AG09319 (cell line): Measurements from ENCODE around the gene PTPRM.

Experiments used
- DNase-seq: peaks from one replicate; pipeline ENCODE4 v3.0.0-alpha.2; 2010; ENCODE audit warnings: low read depth; ENCODE audit errors: extremely low read depth
- CTCF ChIP-seq: IDR thresholded peaks from 2 replicates; pipeline ENCODE4 v1.5.1; 2011; ENCODE audit warnings: low read depth, mild to moderate bottlenecking, inconsistent platforms, low read length, moderate library complexity

PTPRM gene

DNA sequence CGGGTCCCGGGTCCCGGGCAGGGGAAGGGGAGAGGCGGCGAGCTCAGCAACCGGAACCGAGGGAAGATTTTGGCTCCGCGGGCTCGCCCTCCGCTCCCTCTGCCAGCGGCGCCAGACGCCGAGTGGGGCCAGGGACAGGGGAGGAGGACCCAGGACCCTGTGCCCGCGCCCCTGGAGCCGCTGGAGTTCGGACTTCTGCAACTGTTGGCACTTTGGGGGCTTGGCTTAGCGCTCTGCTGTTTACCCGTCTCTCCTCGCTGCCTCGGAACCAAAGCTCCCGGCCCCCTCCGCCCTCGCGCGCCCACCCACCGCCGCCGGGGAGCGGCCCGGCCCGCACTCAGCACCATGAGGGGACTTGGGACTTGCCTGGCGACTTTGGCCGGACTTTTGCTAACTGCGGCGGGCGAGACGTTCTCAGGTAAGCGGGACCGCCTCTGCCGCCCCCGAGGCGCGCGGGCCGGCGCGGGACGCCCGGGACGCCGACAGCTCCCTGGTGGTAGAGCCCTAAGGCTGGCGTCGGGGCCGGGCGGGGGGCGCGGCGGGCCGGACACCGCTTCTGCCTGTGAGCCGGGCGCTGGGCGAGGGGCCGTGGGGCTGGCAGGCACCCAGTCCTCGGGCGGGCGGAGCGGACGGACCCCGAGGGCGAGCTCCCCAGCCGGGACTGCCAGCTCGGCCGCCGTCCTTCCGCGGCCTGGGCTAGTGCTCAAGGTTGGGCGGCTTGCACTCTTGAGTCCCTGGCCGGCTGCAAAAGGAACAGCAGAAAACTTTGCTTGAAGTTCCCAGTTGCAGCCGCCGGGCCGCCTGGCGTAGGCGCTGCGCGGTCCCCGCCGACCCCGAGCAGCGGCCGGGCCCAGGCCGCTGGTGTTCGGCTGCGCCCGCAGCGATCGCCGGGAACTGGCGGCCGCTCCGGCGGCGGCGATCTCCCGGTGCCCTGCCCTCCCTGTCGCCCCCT is 634 bp downstream of the PTPRM start:
- TF ChIP-seq CTCF: no peak; the same call in 1 of the 2 replicates
- DNase-seq: no peak

DNA sequence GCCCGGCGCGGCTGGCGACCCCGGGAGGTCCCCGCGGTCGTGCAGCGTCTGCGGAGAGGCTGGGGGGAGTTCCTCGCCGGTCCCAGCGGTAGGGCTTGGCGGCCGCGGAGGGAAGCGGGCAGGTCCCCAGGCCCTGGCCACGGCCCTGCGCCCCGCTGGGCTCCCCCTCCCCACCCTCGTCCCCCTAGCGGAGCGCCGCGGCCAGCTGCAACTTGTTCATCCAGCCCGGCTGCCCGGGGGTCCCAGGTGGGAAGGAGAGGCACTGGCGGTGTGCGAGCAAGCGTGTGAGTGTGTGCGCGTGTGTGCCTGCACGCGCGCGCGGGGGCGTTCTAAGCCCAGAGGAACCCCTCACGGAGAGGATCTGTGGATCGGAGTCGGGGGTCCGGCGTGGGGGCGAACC is 1.3 kb downstream of the PTPRM start:
- peak; percentile 19 for TF ChIP-seq CTCF
- no peak for DNase-seq

DNA sequence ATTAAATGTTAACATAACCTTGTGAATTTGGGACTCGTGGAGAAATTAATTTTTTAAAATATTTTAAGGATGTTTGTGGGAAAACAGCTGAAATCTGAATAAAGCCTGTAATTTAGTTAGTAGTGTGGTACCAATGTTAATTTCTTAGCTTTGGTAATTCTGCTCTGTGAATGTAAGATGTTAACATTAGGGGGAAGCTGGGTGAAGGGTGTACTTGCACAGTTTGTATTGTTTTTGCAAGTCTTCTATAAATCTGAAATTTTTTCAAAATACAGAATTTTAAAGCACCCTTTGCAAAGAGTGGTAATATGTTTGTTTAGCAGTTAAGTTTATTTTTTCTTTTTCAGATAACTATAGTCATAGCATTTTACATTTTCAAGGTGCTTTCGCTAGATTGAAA is 4.5 kb downstream of the PTPRM start:
- no peak for TF ChIP-seq CTCF
- DNase-seq: no peak

GRCh38 chr18:7572822-7573221 is 5.7 kb downstream of the PTPRM start:
- DNase-seq: no peak
- no peak for TF ChIP-seq CTCF

DNA sequence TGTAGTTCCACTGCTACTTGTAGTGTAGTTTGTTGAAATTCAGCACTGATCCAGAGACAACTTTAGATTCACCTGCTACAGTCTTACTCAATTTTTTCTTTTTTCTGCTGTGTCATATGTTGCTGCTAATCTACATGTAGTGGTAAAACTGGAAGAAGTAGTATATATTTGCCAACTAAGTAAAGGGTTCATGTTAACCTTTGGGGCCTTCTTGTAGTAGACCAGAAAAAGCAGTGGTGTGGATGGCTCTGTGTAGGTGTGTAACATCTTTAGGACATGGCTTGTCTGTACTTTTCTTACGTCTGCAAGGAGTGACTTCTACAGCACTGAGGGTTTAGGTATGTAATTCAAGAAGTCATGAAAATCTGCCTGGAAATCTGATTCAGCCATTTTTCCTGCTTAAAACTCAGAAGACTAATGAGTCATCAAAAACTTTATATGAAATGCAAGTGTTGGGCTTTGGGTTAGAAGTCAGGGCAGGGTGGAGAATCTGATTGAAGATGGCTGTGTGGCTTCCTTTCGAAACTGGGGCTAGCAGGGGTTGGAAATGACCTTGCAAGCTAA is 8.4 kb downstream of the PTPRM start:
- DNase-seq: no peak
- no peak for TF ChIP-seq CTCF

DNA sequence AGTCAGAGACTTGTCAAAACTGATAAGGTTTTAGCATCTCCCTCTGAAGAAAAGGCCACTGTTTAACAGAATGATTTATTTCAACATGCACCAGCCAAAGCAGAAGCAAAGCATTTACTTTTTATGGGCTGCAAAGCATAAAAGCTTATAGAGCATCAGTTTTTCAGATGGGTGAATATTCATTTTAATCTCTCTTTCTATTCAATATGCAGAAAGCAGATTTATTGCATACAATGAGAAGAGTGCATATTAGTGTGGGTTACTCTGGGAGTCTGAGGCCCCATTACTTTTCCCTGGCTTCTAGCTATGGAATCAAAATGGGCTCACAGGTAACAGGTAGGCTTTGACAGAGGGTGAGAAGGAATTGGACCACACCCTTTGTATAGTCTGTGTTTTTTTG is 9.0 kb downstream of the PTPRM start:
- DNase-seq: no peak
- TF ChIP-seq CTCF: no peak

GRCh38 chr18:7576685-7577084 is 9.6 kb downstream of the PTPRM start:
- no peak for TF ChIP-seq CTCF
- DNase-seq: no peak
